Left ventricle myocardium inferior (tissue), 1 donor: ENCODE measurements around the gene GNB1L. TPM values are rescaled to one million over a fixed set of nuclear protein-coding genes. Genes with fewer than 3 reads are reported as not detected.

Experiments
- DNase-seq: peaks from one replicate; pipeline ENCODE4 v3.0.0-alpha.2; 2020
- H3K27ac ChIP-seq: fragments of 200-600 bp; replicated peaks from 2 replicates; pipeline ENCODE4 v1.8.0; 2021
- H3K27me3 ChIP-seq: fragments of 200-600 bp; 2 replicates; pipeline ENCODE4 v1.8.0; 2021; ENCODE audit warnings: low read depth
- H3K36me3 ChIP-seq: fragments of 200-600 bp; 2 replicates; pipeline ENCODE4 v1.8.0; 2021
- H3K4me1 ChIP-seq: fragments of 200-600 bp; 2 replicates; pipeline ENCODE4 v1.8.0; 2021
- H3K4me3 ChIP-seq: fragments of 200-600 bp; 2 replicates; pipeline ENCODE4 v1.8.0; 2021; ENCODE audit warnings: mild to moderate bottlenecking, moderate library complexity
- H3K9me3 ChIP-seq: fragments of 200-600 bp; replicated peaks from 2 replicates; pipeline ENCODE4 v1.8.0; 2021
- CTCF ChIP-seq: fragments of 200-600 bp; IDR thresholded peaks from 2 replicates; pipeline ENCODE4 v1.8.0; 2021; ENCODE audit warnings: antibody characterized with exemption, mild to moderate bottlenecking, borderline replicate concordance
- intact Hi-C: fragments of 100-400 bp; cut with micrococcal nuclease; formaldehyde crosslinking; loops from one replicate; pipeline ENCODE4 v1.11.0; 2022
- total RNA-seq: library from RNA; stranded (reverse); fragmentation: NEBNext Ultra II Directional; extraction: Animal tissue kit (Norgen Biotek cat#: 25700); gene quantifications from one replicate; pipeline ENCODE4 v1.2.1, GENCODE V29; 2021
- donor health status: DM: no; HTN: yes; CAD: no; lungs with severe emphysema.

Gene GNB1L
- total RNA-seq, 1 donor from 2014 or later = 2.9 TPM

- H3K27ac ChIP-seq = no peak overlapping the region
- H3K27me3 ChIP-seq = no peaks in the 10 kb centered on the region
- no peaks in the 10 kb centered on the region for H3K9me3 ChIP-seq
- no peak for DNase-seq
- H3K36me3 ChIP-seq = no peaks in the 10 kb centered on the region
- intact Hi-C loops = no loop called here
- no peak overlapping the region for H3K4me3 ChIP-seq
- H3K4me1 ChIP-seq = peaks cover 37% of the 10 kb centered on the region
- TF ChIP-seq CTCF = no peak
These were observed 24.0 kb upstream of the GNB1L start for GRCh38 chr22:19878461-19879245.

GRCh38 chr22:19877626-19878339 is 23.1 kb upstream of the GNB1L start:
- Histone ChIP-seq H3K27me3 (no peaks in the 10 kb centered on the region), H3K4me3 (no peak overlapping the region), H3K27ac (no peak overlapping the region), H3K4me1 (peaks cover 38% of the 10 kb centered on the region), H3K36me3 (no peaks in the 10 kb centered on the region), H3K9me3 (no peaks in the 10 kb centered on the region)
- no peak for DNase-seq
- intact Hi-C loops = no loop called here
- no peak for TF ChIP-seq CTCF

GRCh38 chr22:19876941-19877625 is 22.4 kb upstream of the GNB1L start:
- no peaks in the 10 kb centered on the region for H3K36me3 ChIP-seq
- no peak for DNase-seq
- H3K9me3 ChIP-seq = no peaks in the 10 kb centered on the region
- intact Hi-C loops = no loop called here
- H3K4me3 ChIP-seq = no peak overlapping the region
- no peak for TF ChIP-seq CTCF
- no peaks in the 10 kb centered on the region for H3K27me3 ChIP-seq
- no peak overlapping the region for H3K27ac ChIP-seq
- H3K4me1 ChIP-seq = peaks cover 37% of the 10 kb centered on the region

- Histone ChIP-seq H3K9me3 (no peaks in the 10 kb centered on the region), H3K27me3 (no peaks in the 10 kb centered on the region), H3K4me3 (no peak overlapping the region), H3K4me1 (peaks cover 30% of the 10 kb centered on the region), H3K27ac (no peak overlapping the region), H3K36me3 (no peaks in the 10 kb centered on the region)
- intact Hi-C loops = no loop called here
- TF ChIP-seq CTCF = no peak
- DNase-seq = peak; percentile 6
These were observed 21.8 kb upstream of the GNB1L start for GRCh38 chr22:19876314-19876940.
